NCI-H1694 (cell line): ENCODE data around the gene SND1.

ENCODE experiments used
- DNase-seq: peaks from one replicate; lab custom pipeline; 2025; lab: John Stamatoyannopoulos, UW

Gene SND1

GRCh38 chr7:127934711-127935110, 282.7 kb downstream of the SND1 start:
- no peak for DNase-seq

- DNase-seq = no peak
These were observed 283.9 kb downstream of the SND1 start for GRCh38 chr7:127935847-127936376.

DNA sequence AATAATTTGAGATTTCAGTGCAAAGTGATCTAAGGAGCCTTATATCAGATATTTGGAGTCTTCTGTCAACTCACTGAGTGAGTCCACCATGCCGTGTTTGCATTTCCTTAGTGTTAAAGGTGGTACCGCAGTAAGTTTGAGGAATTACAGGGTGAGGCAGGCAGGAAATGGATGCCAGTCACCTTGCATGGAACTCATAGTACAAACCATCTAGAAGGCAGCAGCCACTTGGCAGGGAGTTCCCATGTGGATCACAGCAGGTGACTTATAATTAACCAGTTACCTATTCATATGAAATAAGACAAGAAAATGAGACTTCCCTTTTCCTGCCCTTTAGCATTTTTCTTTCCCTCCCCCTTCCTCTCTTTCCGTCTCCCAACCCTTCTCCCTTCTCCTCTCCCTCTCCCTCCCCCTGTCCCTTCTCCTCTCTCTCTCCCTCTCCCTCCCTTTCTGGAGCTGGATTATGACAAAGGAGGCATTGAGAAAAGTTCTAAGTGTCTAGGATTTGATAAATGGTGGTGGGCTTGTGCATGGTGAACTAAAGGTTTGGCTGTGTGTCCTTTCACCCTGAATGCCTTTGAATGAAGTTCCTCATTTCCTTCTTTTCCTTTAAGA, 285.2 kb downstream of the SND1 start:
- DNase-seq = no peak

GRCh38 chr7:127938588-127938987, 286.6 kb downstream of the SND1 start:
- DNase-seq = no peak

DNA sequence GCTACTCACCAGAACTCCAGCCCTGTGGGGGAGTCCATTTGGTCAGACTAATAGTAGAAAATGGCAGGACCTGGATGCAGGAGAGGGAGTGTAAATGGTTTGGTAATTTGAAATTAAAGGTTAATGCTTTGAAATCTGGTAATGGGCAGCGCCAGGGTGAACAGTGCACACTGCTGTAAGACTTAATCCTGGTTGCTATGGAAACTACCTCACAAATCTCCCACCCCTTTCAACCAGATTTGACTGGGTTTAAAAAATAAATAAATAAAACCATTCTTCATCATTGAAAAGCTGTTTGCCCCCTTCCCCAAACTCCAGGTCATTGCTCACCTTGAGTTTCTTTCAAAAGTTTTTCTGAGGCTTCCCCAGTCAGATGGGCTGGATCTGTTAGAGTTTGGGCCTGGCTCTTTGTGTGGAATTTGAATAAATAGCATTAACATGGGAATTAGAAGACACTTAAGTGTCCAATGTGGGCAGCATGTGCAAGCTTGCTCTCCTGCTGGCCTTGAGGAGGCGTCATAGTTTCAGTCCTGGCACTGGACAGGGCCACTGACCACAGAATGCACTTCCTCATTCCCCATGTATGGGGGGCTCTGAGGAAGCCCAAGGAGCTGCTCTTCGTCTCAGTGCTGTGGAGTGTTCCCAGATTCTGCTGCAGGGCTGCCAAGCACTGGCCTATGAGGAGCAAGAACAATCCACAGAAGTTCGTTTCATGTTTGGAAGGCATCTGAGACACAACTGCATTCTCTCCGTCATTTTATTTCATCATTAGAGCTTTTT, 288.6 kb downstream of the SND1 start:
- DNase-seq = no peak

DNA sequence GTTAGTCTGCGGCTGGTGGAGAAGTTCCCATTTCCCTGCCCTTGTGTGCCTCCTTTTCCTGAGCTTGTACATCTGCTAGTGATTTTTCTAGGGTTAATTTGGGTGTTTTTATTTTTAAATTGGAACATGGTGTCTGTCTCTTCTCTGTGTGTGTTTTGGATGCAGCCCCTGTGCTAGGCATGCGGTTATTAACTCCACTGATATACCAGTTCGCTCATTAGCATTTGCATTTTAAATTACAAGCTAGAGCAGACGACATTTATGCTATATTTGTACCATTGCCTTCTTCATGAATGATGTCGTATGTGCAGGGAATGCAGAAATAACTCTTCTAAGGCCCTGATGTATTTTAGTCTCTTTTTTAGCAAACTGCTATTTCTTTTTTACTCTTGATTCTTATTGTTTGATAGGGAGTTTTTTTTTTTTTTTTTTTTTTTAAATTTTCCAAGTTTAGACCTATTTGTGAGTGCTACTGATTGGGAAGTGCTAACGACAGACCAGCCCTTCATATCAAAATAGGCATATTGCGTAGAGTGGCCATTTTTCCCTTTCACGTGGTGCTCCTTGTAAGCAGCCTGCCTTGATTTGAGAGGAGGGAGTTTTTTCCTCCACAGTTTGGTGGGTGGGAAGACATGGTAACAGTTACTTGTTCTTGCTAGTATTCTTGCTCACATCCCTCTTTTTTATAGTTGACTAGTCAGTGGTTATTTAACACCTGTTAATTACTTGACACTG, 289.6 kb downstream of the SND1 start:
- DNase-seq = no peak

DNA sequence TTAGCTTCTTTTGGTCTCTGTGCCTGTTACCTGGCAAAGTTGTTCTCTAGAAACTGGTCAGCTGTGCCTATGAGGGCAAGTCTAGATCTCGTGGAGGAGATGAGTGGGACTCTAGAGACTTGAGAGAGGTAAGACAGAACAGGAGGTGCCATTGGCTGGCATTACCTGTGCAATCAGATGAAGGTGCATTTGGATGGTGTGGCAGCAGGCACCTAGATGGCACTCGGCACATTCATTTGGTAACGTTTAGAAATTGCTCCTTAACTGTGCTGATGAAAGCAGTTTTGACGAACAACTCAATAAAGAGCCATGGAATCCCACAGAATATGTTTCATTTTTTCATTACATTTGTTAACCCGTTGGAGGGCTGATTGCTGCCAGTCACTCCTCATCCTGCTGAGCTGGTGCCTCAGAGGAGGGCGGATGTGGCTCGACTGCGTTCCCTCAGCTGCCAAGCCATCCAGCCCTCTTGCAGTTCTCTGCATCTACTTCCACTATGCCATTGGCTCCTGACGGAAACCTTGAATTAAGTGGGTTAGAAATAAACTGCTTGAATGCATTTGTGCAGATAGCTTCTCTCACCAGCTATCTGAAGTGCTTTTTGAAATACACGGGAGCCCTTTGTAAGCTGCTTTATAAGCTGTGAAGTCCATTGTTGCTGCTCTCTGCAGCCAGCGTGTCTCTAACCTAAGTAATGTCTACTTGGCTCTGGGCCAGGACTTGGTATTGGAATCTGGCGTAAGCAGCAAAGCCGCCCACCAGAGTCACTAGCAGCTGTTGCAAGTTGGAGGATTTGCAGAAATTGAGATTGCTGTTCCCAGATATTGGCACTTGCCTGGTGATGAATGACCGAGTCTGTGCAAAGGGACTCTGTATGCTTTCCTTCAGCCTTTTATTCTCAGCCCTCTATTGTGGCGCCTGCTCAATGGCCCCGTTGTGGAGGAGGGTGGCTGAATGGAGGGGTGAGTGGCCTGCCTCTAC, 291.8 kb downstream of the SND1 start:
- peak; percentile 78 for DNase-seq

- no peak for DNase-seq
These were observed 294.1 kb downstream of the SND1 start for GRCh38 chr7:127946111-127946510.

DNA sequence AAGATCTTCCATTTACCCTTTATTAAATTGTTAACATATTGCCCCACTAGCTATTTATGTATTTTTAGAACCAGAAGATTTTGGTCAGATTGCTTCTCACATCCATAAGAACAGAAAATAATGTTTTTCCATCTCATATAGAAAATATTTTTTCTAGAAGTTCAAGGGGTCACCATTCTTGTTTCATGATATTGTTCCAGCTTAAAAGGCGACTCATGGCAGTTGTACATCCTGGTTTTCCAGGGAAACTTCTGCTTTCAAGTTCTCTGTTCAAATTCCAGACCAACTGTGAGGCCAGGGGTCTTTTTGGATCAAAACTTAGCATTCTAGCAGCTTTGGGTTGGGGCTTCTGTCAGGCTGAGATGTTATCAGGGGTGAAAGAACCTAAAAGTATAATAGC, 294.9 kb downstream of the SND1 start:
- no peak for DNase-seq

- no peak for DNase-seq
These were observed 296.3 kb downstream of the SND1 start for GRCh38 chr7:127948312-127948711.

- DNase-seq = no peak
These were observed 296.9 kb downstream of the SND1 start for GRCh38 chr7:127948930-127949329.

DNA sequence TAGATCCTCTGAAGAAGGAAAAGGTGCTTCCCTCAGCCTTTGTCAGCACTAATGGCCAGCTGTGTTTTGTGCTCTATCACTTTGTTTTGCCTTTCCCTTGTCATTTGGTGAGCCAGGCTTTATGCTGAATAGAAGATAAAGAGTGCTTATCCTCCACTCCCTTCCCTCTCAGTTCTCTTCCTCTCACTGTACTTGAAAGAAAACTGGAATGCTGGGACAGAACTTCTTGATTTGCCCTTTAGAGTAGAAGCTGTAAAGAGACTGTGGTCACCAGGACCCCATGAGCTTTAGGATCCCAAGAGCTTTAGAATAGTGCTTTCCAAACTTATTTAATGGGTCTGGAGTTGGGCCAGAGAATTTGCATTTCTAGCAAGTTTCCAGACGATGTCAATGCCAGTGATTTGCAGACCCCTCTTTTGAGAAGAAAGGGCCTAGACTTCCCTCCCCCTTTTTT, 297.8 kb downstream of the SND1 start:
- no peak for DNase-seq

DNA sequence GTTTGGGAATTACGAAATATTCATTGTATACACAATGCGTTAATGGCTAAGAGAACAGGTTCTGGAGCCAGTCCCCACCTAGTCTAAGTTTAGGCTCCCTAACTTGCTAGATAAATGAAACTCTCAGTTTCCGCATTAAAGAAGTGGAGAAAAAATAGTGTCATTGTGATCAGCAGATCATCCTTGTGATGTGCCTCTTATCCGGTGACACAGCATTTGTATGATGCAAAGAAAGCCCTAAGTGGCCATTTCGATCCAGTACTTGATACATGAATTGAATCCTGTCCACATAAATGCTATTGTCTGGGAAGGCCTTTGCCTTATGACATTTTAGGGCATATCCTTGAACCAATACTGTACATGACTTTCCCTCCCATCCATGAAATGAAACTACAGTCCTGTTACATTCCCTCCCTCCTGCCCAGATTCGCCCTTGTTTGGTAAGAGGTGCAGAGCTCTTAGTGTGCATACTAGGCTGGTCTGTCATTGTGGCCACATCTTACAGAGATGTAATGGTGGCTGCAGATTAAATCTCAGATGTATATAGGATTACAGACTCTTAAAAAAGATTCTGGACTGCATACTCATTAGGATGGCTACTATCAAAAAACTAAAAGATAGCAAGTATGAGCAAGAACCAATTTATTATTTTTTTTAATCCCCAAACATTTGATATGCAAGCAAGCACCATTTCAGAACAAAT, 298.4 kb downstream of the SND1 start:
- no peak for DNase-seq

DNA sequence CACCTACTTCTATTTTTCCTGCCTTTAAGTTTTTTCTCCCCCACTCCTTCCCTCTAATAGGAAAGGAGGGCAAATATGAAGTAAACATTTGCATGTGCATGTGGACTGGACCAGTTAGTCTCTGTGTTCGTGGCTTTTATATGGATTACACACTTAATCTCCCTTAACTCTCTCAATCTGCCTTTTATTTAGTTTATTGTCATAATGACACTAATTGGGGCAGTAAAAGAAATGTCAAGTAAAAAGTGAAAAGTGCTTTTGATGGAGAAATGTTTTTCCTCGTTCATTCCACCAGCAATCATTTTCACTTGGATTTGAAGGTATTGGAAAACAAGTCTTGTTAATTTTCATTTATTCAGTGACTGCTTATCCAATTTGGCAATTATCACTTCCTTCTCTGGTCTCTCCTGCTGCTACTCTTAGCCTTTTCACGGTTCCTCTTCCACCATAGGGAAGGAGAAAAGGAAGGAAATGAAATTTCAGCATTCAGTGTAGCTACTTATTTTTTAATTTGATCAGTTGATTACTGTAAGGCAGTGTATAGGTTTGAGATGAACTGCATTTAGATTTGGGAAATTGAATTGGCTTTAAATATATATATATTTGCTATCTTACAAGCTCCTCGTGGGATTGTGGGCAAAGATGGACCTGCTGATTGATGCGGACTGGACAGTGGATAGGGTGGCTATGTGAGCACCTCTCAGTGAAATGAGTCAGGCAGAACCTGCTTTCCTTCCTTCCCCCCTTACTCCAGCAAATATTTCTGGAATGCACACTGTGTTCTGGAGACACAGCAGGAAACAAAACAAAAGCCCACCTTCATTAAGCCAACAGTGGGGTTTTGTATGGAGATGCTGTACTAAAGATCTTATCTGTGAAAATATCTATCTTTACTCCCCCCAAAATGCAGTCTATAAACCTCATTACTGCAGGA, 301.7 kb downstream of the SND1 start:
- no peak for DNase-seq

- no peak for DNase-seq
These were observed 302.4 kb downstream of the SND1 start for GRCh38 chr7:127954357-127954748.

GRCh38 chr7:127955051-127955531, 303.1 kb downstream of the SND1 start:
- DNase-seq = no peak

- no peak for DNase-seq
These were observed 305.9 kb downstream of the SND1 start for GRCh38 chr7:127957886-127958285.

DNA sequence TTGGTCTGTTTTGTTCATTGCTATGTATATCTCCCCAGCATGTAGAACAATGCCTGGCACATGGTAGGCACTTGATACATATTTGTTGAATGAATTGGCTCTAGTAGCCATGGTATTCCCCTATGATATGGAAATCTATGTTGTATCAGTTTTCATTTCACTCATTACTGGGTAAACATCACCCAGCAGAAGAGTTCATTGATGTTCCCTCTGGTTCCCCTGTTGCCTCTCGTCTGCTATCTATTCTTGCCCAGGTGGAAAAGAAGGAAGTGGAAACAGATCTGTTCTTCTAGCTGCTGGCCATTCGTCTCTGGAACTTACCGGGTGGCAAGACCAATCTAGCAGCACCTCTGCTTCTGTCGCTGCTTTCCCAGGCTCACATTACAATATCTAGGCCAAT, 307.8 kb downstream of the SND1 start:
- no peak for DNase-seq

DNA sequence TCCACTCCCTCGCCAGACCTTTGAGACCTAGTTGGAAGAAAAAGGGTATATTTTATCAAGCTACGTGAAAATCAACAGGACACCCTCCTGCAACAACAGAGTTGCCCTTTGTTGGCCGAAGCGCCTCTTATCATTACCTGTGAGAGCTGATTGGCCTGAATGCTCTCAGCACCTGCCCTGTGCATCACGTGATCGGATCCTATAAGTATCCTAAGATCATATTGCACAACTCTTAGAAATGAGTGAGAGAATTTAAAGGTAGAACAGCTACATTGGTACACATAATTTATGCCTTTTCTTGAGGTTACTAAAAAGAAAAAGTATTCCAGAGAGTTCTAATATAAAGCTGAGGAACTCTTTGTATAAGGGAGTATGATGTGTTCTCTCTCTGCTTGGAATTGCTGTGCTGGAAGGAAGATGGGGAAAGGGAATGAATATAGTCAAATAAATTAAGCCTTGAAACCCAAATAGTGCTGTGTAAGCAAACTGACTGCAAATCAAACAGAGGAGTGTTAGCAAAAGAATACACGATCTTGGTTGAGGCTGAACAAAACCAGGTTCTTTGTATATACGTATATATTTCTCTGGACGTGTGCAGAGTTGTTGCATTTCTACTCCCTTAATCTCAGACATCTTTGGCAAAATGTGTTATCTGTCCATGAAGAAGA, 309.9 kb downstream of the SND1 start:
- no peak for DNase-seq
